ENCODE measurements around the gene AIFM2.

AIFM2 gene

GRCh38 chr10:70096016-70096704 is 36.5 kb downstream of the AIFM2 start (continued):
- no peak for TF ChIP-seq ZNF146 (tag by site-specific recombination; IDR thresholded peaks at IDR 0.05)
- TF ChIP-seq ZSCAN23 (tag by site-specific recombination; IDR thresholded peaks at IDR 0.05) = no peak
- TF ChIP-seq ZNF544 (tag by site-specific recombination; IDR thresholded peaks at IDR 0.05) = no peak

GRCh38 chr10:70094250-70094649 is 38.4 kb downstream of the AIFM2 start:
- CTCF ChIA-PET = interaction anchor here (1.5 to 2.7 kb wide), 3 partner anchors 13 to 23 kb away, joined by 3 to 17 read pairs (median 5); no protein-coding TSS in a partner anchor
- POLR2A ChIA-PET = no interaction called here
- H3K27ac ChIP-seq (ENCODE audit: extremely low read depth, low read depth, low read length) = no peak overlapping the region
- no peak for TF ChIP-seq IKZF3 (tag by site-specific recombination; IDR thresholded peaks at IDR 0.05)
- no peak for TF ChIP-seq SP3 (tag by site-specific recombination; IDR thresholded peaks at IDR 0.05)
- no peak for TF ChIP-seq ZNF133 (tag by site-specific recombination; IDR thresholded peaks at IDR 0.05)
- TF ChIP-seq ZNF16 (tag by site-specific recombination; IDR thresholded peaks at IDR 0.05; ENCODE audit: low read depth) = no peak
- TF ChIP-seq SCRT1 (tag by site-specific recombination; IDR thresholded peaks at IDR 0.05; ENCODE audit: borderline replicate concordance) = no peak
- TF ChIP-seq PBX3 (CRISPR knock-in tag; IDR thresholded peaks at IDR 0.05) = no peak
- no peak for TF ChIP-seq AEBP2 (tag by site-specific recombination; IDR thresholded peaks at IDR 0.05; ENCODE audit: borderline replicate concordance)
- TF ChIP-seq ZEB2 (tag by site-specific recombination; IDR thresholded peaks at IDR 0.05) = no peak
- no peak for TF ChIP-seq ZBTB7A (tag by site-specific recombination; IDR thresholded peaks at IDR 0.05; ENCODE audit: low read depth)
- TF ChIP-seq ZSCAN23 (tag by site-specific recombination; IDR thresholded peaks at IDR 0.05) = no peak
- no peak for TF ChIP-seq ZNF121 (tag by site-specific recombination; IDR thresholded peaks at IDR 0.05)
- TF ChIP-seq ZNF112 (tag by site-specific recombination; IDR thresholded peaks at IDR 0.05) = no peak
- TF ChIP-seq ZNF114 (tag by site-specific recombination; IDR thresholded peaks at IDR 0.05) = no peak
- no peak for TF ChIP-seq ZFP69B (tag by site-specific recombination; IDR thresholded peaks at IDR 0.05)
- no peak for TF ChIP-seq WT1 (tag by site-specific recombination; IDR thresholded peaks at IDR 0.05)
- no peak for TF ChIP-seq ZBTB6 (tag by site-specific recombination; IDR thresholded peaks at IDR 0.05)
- no peak for TF ChIP-seq ZNF791 (tag by site-specific recombination; IDR thresholded peaks at IDR 0.05)
- no peak for TF ChIP-seq YY1 (tag by site-specific recombination; IDR thresholded peaks at IDR 0.05)
- no peak for TF ChIP-seq HOXD13 (CRISPR knock-in tag; IDR thresholded peaks at IDR 0.05; ENCODE audit: borderline replicate concordance)
- no peak for TF ChIP-seq KLF16 (tag by site-specific recombination; IDR thresholded peaks at IDR 0.05)
- H3K36me3 ChIP-seq (ENCODE audit: control insufficient read depth in 2 of 2, insufficient read depth in 1 of 2, low read length in 2 of 2) = peaks cover 6 to 72% of the 10 kb centered on the region in 2 experiments
- no peaks in the 10 kb centered on the region for H3K9me3 ChIP-seq (ENCODE audit: control insufficient read depth, insufficient read depth, low read depth, low read length)
- no peaks in the 10 kb centered on the region for H3K4me1 ChIP-seq (ENCODE audit: control insufficient read depth, insufficient read depth, low read length)
- no peak overlapping the region for H3K4me3 ChIP-seq (ENCODE audit: low read depth, low read length)
